ACC112 (cell line): ENCODE results near the gene TRIM27.
"Not testable (repeated sequence)": the region's sequence is repeated elsewhere in the genome, so short reads cannot be mapped to it uniquely, and the experiment has no call there.

Source experiments
- H2AFZ ChIP-seq: fragments of 200-600 bp; sonication (generic); one replicate; pipeline ENCODE4 v1.6.0; 2017; ENCODE audit warnings: antibody characterized with exemption, low read length; ENCODE audit not compliant: unreplicated experiment
- H3K27ac ChIP-seq: fragments of 200-600 bp; sonication (generic); 2 replicates; pipeline ENCODE4 v1.5.1; 2014; ENCODE audit warnings: low read depth, mild to moderate bottlenecking, antibody characterized with exemption, low read length, moderate library complexity
- H3K27me3 ChIP-seq: fragments of 200-600 bp; sonication (generic); 2 replicates; pipeline ENCODE4 v1.6.1; 2014; ENCODE audit warnings: mild to moderate bottlenecking, antibody characterized with exemption, low read length, moderate library complexity, mixed read lengths; ENCODE audit not compliant: insufficient read depth
- H3K36me3 ChIP-seq: fragments of 200-600 bp; sonication (generic); 2 replicates; pipeline ENCODE4 v1.6.1; 2016; ENCODE audit warnings: mild to moderate bottlenecking, antibody characterized with exemption, low read length, moderate library complexity, mixed read lengths; ENCODE audit not compliant: insufficient read depth
- H3K4me1 ChIP-seq: fragments of 200-600 bp; sonication (generic); one replicate; pipeline ENCODE4 v1.6.1; 2016; ENCODE audit warnings: low read length, mixed read lengths; ENCODE audit not compliant: insufficient read depth, unreplicated experiment, control insufficient read depth
- H3K4me3 ChIP-seq: fragments of 200-600 bp; sonication (generic); 2 replicates; pipeline ENCODE4 v1.5.1; 2014; ENCODE audit warnings: mild to moderate bottlenecking, low read depth, low read length
- H3K79me2 ChIP-seq: fragments of 200-600 bp; sonication (generic); one replicate; pipeline ENCODE4 v1.6.0; 2016; ENCODE audit warnings: low read length; ENCODE audit not compliant: control insufficient read depth, unreplicated experiment, insufficient read depth

TRIM27 gene

GRCh38 chr6:28923318-28924102, at the start of gene TRIM27:
Gene TRIM27 (minus strand): TSS chr6:28923985. CDS start chr6:28923632, 353 bp downstream.
- H3K27ac ChIP-seq = peak within 1 kb of the TSS; percentile 54
- peaks cover 24% of the 10 kb centered on the region for H3K36me3 ChIP-seq
- H2AFZ ChIP-seq = peak within 1 kb of the TSS; percentile 90

GRCh38 chr6:28970056-28970455, 46.3 kb upstream of the TRIM27 start:
- H3K27ac ChIP-seq, H3K4me3 ChIP-seq, H3K79me2 ChIP-seq, H3K36me3 ChIP-seq, H2AFZ ChIP-seq, H3K4me1 ChIP-seq: not testable (repeated sequence)
- peaks cover 14% of the 10 kb centered on the region; the same call in 1 of the 2 replicates for H3K27me3 ChIP-seq

More at GRCh38 chr6:28923318-28924102, at the start of gene TRIM27:
- peaks cover 49% of the 10 kb centered on the region for H3K79me2 ChIP-seq
- peak within 1 kb of the TSS; percentile 86 for H3K4me3 ChIP-seq
- no peaks in the 10 kb centered on the region for H3K27me3 ChIP-seq
- H3K4me1 ChIP-seq = peaks cover 19% of the 10 kb centered on the region

GRCh38 chr6:28969129-28969528, 45.3 kb upstream of the TRIM27 start:
- Histone ChIP-seq H3K36me3 (no peaks in the 10 kb centered on the region), H3K4me3 (no peak overlapping the region), H3K79me2 (no peaks in the 10 kb centered on the region), H2AFZ (no peak overlapping the region), H3K4me1 (no peaks in the 10 kb centered on the region), H3K27me3 (peaks cover 14% of the 10 kb centered on the region; the same call in 1 of the 2 replicates), H3K27ac (no peak overlapping the region)

- Histone ChIP-seq H2AFZ (no peak overlapping the region), H3K4me1 (no peaks in the 10 kb centered on the region), H3K79me2 (no peaks in the 10 kb centered on the region), H3K27ac (no peak overlapping the region), H3K36me3 (no peaks in the 10 kb centered on the region), H3K4me3 (no peak overlapping the region), H3K27me3 (peaks cover 14% of the 10 kb centered on the region; the same call in 1 of the 2 replicates)
Measured at GRCh38 chr6:28968476-28968875, 44.7 kb upstream of the TRIM27 start.

GRCh38 chr6:28965706-28966105, 41.9 kb upstream of the TRIM27 start:
- H3K27ac ChIP-seq = no peak overlapping the region
- no peak overlapping the region for H2AFZ ChIP-seq
- no peaks in the 10 kb centered on the region for H3K79me2 ChIP-seq
- peaks cover 9% of the 10 kb centered on the region; the same call in 1 of the 2 replicates for H3K27me3 ChIP-seq
- no peaks in the 10 kb centered on the region for H3K36me3 ChIP-seq
- no peak overlapping the region for H3K4me3 ChIP-seq
- no peaks in the 10 kb centered on the region for H3K4me1 ChIP-seq

DNA sequence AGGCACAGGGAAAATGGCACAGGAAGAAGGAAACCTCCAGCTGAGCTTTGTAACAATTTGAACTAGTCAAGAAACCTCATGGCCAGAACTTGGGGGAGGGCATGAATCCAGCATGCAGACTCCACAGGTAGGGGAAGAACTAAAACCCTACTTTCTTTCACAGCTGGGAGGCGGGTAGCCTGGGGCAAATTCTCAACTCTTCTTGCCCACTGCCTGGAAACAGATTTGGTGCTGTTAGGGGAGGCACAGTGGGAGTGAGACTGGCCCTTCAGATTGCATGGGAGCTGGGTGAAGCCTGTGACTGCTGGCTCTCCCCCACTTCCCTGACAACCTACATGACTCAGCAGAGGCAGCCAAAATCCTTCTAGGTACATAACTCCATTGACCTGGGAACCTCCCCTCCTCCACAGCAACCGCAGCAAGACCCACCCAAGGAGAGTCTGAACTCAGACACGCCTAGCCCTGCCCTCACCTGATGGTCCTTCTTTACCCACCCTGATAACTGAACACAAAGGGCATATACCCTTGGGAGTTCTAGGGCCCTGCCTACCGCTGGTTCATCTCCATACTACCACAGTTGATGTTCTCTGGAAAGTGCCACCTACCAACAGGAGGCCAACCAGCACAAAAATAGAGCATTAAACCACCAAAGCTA, 37.2 kb upstream of the TRIM27 start:
- no peaks in the 10 kb centered on the region for H3K4me1 ChIP-seq
- peaks cover 11% of the 10 kb centered on the region for H3K27me3 ChIP-seq
- H2AFZ ChIP-seq = no peak overlapping the region
- no peak overlapping the region for H3K27ac ChIP-seq
- H3K36me3 ChIP-seq = no peaks in the 10 kb centered on the region
- no peak overlapping the region for H3K4me3 ChIP-seq
- H3K79me2 ChIP-seq = no peaks in the 10 kb centered on the region

- not testable (repeated sequence) for H2AFZ ChIP-seq, H3K36me3 ChIP-seq, H3K79me2 ChIP-seq, H3K27me3 ChIP-seq, H3K27ac ChIP-seq, H3K4me1 ChIP-seq, H3K4me3 ChIP-seq
Measured at GRCh38 chr6:28958561-28959243, 34.9 kb upstream of the TRIM27 start.

- not testable (repeated sequence) for H3K36me3 ChIP-seq, H3K27me3 ChIP-seq, H2AFZ ChIP-seq, H3K79me2 ChIP-seq, H3K4me1 ChIP-seq, H3K4me3 ChIP-seq, H3K27ac ChIP-seq
Measured at GRCh38 chr6:28957795-28958314, 34.1 kb upstream of the TRIM27 start.

DNA sequence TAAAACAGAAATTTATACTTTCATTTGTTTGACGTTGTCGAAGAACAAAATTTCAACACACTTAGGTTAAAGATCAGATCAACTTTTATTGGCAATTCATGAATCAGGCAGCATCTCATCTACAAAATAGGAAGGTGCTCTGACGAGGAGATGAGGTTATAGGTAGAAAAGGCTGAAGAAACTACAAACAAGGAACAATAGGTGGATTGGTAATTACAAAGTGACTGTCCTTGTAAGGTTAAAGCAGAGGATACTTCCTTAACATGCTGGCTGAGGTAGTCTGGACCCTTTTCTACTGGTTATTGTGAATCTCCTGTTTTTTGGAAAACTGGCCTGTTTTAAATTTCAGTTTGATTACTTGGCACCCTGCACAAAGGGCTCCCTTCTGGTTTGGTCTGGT, 32.5 kb upstream of the TRIM27 start:
- Histone ChIP-seq H3K79me2 (no peaks in the 10 kb centered on the region), H3K27me3 (peaks cover 6% of the 10 kb centered on the region), H3K4me1 (no peaks in the 10 kb centered on the region), H3K27ac (no peak overlapping the region), H2AFZ (no peak overlapping the region), H3K36me3 (no peaks in the 10 kb centered on the region), H3K4me3 (no peak overlapping the region)

GRCh38 chr6:28953585-28954258, 29.9 kb upstream of the TRIM27 start:
- H3K4me3 ChIP-seq = peak overlapping the region; percentile 81
- no peak overlapping the region for H3K27ac ChIP-seq

More at GRCh38 chr6:28953585-28954258, 29.9 kb upstream of the TRIM27 start:
- Histone ChIP-seq H3K36me3 (no peaks in the 10 kb centered on the region), H3K79me2 (no peaks in the 10 kb centered on the region), H3K27me3 (peaks cover 6% of the 10 kb centered on the region), H3K4me1 (no peaks in the 10 kb centered on the region), H2AFZ (peak overlapping the region; percentile 94)
